ENCODE data around the gene PDCL2.
"Not testable (repeated sequence)": the region's sequence is repeated elsewhere in the genome, so short reads cannot be mapped to it uniquely, and the experiment has no call there.

Gene PDCL2, protein sequence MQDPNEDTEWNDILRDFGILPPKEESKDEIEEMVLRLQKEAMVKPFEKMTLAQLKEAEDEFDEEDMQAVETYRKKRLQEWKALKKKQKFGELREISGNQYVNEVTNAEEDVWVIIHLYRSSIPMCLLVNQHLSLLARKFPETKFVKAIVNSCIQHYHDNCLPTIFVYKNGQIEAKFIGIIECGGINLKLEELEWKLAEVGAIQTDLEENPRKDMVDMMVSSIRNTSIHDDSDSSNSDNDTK

DNA sequence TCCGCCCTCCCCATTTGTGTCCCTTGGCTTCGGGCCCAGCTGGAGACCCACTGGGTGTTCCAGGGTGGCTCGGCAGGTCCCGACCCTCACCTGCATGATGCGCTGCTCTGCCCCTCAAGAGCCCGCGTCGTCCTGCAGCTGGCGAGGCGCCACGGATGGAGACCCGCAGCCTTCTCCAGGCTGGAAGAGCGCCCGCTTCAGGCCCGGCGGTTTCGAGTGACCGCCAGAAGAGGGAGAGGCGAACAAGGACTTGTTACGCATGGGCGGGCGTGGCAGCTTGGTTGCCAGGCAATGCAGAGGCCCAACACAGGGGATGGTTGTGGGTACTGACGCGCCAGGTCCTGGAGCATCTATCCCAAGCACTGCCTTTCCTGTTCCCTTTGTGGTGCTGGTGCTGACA is at the start of gene PDCL2:
TSS of gene PDCL2 (minus strand) at position 232 of the 400 bp plus-strand sequence. CDS start at position 96, 136 bp downstream.
- DNase-seq = peak; percentile 2

DNA sequence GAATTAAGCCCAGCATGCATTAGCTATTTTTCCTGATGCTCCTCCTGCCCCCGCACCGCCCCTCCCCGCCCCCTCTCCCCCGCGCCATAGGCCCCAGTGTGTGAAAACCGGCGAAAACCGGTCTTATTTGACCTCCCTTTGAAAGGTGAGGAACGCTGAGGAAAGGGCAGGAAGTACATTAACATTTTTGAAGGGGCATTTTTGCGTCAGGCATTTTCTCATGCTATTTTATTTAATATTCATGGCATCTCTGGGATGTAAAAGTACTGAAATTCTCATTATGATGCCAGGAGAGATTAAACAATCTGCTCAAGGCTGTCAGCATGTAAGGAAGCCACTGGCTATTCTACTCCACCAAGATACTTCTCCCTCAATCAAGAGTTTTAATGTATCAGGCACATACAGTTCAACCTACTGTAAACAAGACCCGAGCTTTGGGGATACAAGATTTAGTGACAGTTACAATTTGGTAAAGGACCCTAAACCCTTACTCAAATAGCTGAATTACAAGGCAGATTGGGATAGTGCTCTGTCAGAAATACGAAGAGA is 45.3 kb upstream of the PDCL2 start:
- DNase-seq = peak; percentile 10

DNA sequence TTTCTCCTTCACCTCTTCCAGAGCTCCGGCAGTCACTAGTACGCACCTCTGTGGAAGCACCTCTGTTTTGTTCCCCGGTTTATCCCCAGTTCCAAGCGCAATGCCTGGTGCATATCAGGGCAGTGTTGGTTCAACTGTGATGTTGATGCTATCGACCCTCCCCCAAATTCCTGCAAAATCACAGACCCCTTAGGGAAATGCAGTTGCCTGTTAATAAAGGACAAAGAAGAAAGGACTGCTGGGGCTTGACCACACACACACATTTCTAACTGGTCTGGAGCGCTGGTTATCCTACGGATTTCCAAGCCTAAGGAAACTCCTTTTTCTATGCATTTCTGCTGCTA is 44.6 kb upstream of the PDCL2 start:
- no peak for DNase-seq

DNA sequence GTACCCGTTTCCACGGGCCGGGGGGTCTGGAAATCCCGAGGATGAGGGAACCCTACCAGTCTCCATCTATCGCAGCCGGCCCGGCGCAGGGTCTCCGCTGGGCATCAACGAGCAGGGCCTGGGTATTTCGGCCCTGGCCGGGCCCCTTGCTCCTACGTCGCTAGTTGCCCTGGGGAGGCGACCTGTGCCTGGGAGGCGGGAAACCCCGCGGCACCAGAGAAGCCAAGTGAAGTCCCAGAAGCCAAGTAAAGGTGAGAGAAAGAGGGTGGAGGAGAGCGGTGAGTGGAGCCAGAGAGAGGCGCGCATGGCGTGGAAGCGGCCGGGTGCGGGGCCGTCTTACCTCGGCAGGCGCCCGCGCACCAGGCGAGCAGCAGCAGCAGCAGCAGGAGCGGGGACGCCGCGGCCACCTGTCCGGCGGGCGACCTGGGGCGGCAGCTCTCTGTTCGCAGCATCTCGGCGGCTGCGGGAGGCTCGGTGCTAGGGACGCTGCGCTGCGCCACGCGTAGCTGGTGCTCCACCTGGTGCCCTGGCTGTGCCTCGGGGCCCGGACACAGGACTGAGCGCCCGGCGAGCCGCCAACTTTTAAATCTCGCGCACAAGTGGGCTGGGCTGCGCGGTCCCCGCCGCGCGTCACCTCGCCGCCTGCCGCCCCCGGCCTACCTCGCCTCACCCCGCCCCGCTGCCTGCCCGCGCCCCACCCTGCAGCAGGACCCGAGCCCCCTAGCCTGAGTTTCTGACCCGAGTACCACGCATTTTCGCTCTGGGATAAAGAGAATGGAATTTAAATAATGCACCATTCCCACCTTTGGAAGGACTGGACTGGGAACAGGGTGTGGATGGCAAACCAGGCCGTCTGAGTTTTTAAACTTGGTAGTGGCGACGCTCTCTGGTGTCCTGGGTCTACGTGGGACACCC is 44.0 kb upstream of the PDCL2 start, which contains the start of gene NMU:
TSS of gene NMU (minus strand) at position 558 of the 915 bp plus-strand sequence. CDS start at position 452, 106 bp downstream.
- DNase-seq = peak; percentile 81

DNA sequence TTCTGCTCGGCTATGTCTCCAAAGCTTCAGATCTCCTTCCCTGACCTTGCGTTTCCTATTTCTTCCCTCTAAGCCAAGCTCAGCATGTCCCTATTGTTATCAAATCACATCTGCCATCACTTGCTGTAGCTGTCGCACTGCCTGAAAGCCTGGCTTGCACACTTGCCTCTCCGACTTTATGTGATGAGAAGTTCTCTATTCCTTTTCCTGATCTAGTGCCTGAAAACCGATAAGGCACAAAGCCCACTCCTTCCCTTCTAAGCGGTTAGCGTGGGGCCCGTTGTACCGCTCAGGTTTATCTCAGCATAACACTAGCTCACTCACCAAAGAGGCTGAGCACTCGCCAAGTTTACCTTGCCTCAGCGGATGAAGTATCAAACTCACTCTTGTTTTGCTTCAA is 43.2 kb upstream of the PDCL2 start:
- DNase-seq = peak; percentile 62

DNA sequence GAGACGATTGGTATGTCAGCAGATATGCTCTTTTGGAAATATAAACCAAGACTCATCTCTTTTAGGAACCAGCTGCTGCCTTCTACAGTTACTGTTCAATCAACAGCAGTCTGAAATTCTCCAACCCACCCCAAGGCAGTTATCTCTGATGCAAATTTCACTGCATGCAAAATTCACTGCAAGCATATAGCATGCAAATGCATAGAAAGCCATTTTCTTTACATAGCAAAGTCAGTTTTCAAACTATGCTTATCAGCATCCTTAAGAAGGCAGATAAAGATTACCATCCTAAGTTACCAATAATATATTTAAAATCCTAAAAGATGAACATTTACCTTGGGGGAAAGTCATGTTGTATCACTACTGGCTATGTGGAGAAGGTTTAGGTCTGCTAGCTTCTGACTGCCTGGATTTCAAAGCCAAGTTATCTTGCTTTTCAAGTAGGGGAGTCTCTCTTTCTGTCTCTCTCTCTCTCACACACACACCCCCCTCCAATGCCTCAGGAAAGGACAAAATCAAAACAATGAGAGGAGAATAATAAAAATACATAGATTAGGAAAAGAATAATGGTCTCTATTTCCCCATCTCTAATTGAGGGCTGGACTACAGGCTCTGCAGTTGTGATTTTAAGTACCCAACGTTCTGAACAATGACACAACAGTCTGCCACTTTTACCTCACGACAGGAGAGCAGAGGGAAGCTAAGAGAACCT is 42.5 kb upstream of the PDCL2 start:
- DNase-seq = no peak

DNA sequence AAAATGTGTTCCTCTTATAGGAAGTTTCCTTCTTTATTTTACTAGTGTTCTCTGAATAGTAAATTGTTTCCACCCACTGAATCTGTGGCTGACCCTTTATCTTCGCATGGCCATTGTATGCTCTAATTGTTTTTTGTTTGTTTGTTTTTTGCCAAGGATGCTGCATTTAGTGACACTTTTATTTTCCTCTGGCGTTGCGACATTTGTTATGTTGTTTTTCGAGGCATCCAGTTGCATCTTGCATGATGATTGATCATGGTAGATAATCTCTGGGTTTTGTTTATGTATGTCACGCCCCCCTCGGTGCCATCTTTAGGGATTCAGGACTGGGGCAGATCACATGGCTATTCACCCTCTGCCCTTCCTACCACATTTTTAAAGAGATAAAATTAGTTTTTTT is 41.9 kb upstream of the PDCL2 start:
- no peak for DNase-seq

DNA sequence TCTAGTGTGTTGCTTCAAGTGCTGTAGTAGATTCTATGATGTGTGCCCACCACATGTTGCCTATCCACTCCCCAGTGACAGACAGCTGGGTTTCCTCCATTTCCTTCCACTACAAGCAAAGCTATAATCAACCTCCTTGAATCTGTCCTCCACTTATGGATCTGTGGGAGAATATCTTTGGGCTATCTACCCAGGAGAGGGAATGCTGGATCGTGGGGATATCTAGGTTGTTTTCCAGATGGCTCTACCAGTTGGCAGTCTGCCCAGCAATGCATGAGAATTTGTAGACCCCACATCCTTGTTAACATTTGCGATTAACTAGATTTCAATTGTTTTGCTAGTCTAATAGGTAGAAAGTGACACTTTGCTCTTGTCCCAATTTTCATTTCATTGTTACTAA is 33.8 kb upstream of the PDCL2 start:
- DNase-seq = no peak

DNA sequence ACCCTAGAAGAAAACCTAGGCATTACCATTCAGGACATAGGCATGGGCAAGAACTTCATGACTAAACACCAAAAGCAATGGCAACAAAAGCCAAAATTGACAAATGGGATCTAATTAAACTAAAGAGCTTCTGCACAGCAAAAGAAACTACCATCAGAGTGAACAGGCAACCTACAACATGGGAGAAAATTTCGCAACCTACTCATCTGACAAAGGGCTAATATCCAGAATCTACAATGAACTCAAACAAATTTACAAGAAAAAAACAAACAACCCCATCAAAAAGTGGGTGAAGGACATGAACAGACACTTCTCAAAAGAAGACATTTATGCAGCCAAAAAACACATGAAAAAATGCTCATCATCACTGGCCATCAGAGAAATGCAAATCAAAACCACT is 32.0 kb upstream of the PDCL2 start:
- not testable (repeated sequence) for DNase-seq

DNA sequence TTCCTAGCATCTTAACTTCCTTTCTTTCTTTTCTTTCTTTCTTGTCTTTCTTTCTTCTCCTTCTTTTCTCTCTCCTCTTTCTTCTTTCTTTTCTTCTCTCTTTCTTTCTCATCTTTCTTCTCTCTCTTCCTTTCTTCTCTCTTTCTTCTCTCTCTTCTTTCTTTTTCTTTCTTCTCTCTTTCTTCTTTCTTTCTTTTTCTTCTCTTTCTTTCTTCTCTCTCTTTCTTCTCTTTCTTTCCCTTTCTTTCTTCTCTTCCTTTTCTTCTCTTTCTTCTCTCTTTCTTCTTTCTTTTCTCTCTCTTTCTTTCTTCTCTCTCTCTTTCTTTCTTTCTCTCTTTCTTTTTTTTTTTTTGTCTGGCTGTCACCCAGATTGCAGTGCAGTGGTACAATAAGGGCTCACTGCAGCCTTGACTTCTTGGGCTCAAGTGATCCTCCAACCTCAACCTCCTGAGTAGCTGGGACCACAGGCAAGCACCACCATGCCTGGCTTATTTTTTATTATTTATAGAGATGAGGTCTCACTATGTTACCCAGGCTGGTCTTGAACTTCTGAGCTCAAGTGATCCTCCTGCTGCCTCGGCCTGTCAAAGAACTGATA is 26.6 kb upstream of the PDCL2 start:
- DNase-seq = peak; percentile 5

DNA sequence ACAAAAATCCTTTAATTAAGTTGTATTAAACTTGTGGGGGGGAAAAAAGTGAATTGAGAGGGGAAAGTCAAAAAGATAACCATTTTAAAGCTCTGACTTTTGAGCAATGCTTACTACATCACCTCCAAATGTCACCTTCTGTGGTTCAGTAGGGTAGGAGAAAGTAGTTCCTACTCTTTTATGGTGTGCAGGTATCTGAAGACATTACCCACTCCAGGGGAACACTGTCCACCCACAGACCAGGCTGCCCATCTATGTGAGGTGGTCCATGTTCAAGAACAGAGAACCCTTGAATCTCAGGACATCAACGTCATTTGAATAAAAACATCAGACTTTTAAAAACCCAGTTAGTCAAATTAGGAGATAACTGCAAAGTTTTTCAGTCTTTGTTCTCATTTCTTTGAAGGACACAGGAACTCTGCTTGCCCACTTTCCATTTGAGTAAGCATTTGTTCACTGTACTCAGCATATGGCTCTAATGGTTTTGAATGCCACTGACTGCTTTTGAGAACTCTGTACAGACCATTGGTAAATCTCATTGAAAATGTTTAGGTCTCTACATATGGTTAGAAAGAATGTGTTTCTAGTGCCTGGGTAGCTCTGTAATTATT is 25.6 kb upstream of the PDCL2 start:
- no peak for DNase-seq

DNA sequence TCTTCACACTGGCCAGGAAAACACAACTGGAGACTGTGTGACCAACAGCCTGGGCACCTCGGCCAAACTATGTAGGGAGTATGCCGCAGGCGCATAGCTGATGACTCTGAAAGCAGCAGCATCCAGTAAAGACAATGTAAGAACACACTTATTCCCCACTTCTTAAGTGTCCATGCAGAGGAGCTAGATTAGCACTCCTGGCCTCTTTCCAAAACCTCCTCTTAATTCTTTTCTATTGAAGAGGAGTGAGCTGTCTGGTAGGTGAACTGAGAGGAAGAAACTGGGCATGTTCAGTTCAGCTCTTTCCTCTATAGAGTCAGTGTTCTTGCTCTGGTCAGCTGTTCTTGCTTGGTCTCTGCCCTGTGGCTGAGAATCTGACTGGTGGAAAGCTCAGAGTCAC is 23.0 kb upstream of the PDCL2 start:
- DNase-seq = no peak

DNA sequence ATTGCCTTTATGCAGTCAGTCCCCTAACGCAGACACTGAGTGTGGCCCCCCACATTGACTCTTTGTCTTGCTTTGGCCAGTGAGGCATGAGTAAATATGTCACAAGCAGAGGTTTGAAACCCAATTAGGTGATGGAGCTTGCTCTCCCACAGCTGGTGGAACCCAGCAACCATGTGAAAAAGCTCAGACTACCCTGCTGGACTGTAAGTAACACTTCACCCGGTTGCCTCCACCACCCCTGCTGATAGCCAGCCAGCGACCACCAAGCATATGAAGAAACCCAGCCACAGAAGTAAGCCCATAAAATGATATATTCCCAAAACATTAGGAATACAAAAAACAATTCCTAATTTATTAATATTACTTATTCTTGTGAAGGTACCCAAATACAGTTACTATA is 21.6 kb upstream of the PDCL2 start:
- no peak for DNase-seq

DNA sequence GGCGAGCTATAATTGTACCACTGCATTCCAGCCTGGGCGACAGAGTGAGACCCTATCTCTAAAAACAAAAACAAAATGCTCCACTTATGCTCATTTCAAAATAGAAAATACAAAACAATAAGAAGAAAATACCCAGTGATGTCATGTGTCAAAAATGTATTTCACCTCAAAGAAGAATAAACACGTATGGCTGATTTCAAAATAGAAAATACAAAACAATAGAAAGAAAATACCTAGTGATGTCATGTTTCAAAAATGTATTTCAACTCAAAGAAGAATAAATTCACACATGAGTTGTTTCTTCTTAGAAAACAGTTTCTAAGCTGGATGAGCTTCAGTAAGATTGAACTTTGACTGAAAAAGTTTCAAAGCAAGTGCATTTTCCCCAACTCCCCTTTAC is 20.3 kb upstream of the PDCL2 start:
- DNase-seq = no peak

DNA sequence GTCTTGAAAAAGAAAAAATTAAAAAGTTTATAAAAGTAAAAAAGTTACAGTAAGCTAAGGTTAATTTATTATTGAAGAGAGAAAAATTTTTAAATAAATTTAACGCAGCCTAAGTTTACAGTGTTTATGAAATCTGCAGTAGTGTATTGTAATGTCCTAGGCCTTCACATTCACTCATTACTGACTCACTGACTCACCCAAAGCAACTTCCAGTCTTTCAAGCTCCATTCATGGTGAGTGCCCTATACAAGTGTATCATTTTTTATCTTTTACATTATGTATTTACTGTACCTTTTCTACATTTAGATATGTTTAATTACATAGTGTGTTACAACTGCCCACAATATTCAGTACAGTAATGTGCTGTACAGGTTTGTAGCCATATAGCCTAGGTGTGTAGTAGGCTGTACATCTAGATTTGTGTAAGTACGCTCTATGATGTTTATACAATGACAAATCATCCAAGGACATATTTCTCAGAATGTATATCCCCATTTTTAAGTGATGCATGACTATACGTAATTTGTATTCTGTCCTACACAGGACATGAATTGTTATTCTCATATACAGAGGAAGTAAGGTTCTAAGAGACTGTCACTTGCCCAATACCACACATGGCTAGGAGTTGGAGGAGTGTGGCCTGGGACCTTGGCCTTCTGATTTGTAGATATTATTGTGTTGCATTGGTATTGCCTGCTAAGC is 19.5 kb upstream of the PDCL2 start:
- no peak for DNase-seq

DNA sequence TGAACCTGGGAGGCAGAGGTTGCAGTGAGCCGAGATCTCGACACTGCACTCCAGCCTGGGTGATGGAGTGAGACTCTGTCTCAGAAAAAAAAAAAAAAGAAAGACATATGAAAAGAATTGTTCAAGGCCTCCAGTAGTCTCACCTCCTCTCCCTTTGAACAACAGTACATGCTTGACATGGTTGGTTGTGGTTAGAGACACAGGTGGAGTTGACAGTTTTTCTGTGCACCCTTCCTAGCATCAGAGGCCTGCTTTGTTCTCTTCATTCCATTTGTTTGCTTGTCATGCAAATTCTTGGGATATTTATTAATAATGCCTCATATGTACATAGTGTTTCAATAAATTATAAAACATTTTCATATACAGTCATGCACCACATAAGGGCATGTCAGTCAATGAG is 18.3 kb upstream of the PDCL2 start:
- no peak for DNase-seq

DNA sequence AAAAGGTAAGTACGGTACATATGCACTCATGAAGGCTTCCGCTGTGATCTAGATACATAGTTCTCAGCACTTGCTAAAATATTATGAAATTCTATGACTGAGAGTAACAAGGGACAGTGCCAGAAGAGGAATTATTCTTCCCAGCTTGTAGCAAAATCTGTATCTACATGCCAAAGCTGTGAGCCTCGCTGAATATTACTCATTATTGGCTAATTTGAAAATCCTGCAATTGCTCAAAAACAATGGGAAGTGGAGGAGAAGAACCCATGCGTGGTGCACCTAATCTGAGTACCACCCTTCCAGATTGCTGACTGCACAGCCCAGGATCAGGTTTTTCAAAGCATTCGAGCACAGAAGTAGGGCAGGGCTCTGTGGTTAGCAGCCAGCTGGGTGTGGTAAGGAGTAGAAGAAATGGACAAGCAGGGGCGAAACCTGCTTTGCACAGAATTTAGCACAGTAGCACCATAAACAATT is 17.4 kb upstream of the PDCL2 start:
- no peak for DNase-seq

DNA sequence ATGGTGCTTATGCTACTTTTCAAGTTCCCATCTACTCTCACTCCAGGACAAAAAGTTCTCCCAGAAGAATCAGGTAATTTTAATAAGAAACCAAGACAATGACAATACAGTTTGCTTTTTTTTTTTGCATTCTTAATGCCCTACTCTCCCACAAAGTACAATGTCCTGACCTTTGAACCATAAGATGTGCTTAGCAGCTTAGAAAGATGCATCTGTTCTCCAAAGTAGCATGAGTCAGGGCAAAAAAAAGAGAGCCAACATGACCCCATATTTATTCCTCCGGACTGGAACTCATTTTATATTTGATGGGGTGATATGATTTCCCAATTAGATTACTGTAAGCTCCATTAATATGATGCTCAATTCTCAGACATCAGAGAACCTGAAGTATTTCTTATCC is 16.5 kb upstream of the PDCL2 start:
- no peak for DNase-seq

DNA sequence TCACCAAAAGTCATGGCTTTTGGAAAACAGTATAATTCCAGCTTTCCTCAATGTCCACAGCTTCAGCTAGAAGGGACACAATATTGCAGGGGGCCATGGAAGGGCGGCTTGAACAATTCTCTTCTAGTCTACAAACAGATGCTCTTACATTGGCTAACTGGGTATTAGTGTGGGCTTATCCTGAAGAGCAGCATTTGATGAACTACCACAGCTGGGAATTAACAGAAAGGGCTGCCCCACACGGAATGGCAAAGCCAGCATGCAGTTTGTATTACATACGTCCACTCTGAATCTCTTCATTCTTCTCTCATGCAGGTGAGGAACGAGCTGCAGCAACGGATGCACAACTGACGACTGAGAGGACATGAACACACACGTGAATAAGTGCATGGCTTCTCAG is 13.0 kb upstream of the PDCL2 start:
- DNase-seq = no peak

DNA sequence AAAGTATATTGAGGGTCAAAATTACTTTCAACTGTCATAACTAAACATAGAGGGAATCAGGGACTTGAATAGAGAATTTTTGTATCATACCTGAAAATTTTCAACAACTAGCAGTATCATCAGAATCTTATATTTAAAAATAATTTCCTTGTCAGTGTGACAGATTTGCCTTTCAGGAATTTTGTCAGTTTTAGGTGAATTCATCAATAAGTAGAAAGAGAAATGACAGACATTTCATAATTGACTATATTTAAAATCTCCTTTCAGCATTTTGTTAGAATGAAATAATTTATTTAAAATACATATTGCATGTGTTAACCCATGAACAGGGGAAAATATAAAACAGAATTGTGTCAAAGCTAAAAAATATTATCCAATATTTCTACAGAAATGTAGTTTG is 8.6 kb upstream of the PDCL2 start:
- DNase-seq = no peak

DNA sequence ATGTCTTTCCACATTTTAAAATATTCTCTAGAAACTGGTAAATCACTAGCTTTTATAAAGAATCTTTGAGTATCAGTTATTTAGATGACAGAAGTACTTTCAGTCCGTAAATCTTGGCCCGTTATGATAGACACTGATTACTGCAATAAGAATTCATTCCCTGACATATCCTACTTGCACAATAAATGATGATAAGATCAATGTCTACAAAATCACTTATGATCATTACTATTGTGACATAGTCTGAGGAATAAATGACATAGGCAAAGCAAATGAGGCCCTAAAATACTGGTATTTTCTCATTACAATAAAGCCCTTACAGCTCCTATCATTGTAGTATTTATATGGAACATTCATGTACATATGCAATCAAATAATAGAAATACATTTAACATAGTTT is 6.6 kb upstream of the PDCL2 start:
- no peak for DNase-seq

DNA sequence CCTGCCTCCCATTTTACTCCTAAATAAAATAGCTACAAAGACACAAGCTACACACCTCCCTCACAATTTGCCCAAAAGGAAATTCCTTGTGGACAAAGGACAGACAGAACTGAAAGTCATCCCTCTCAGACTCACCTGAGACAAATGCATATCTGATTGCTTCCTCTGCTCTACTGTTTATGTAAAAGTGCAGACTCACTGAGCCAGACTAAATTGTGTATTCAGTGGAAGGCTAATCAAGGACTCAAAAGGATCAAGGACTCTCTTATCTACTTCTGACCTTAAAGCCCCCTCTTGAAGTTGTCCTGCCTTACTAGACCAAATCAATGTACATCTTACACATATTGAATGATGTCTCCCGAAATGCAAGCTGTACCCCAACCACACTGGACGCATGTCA is 3.9 kb downstream of the PDCL2 start:
- DNase-seq = no peak
